K562 (cell line): ENCODE results near the gene CMTM8. TPM values are rescaled to one million over a fixed set of nuclear protein-coding genes. Genes with fewer than 3 reads are reported as not detected.

Experiments
- BACH1 ChIP-seq: fragments of 200-800 bp; sonication (Bioruptor generic); IDR thresholded peaks from 2 replicates; pipeline ENCODE4 v1.6.1; 2016; ENCODE audit warnings: missing genetic modification characterization, missing compliant biosample characterization
- CREB1 ChIP-seq, 2 experiments: sonication (generic) in 1 of 2; formaldehyde crosslinking in 1 of 2; IDR thresholded peaks; 2 replicates each; pipeline versions ENCODE4 v1.6.1 to v1.8.0; 2012 to 2022; ENCODE audit warnings: inconsistent platforms in 1 of 2, mild to moderate bottlenecking in 1 of 2, missing genetic modification reagents in 1 of 2, moderate library complexity in 1 of 2
- HOXB6 ChIP-seq: fragments of 250-450 bp; sonication (Bioruptor Pico); IDR thresholded peaks from 2 replicates; pipeline ENCODE4 v1.5.1; 2022; ENCODE audit warnings: mild to moderate bottlenecking, borderline replicate concordance
- IFI16 ChIP-seq: fragments of 250-450 bp; sonication (Bioruptor Pico); IDR thresholded peaks from 2 replicates; pipeline ENCODE4 v2.1.2; 2022; ENCODE audit warnings: mild to moderate bottlenecking, inconsistent platforms
- PHB2 ChIP-seq: fragments of 450-650 bp; IDR thresholded peaks from 2 replicates; pipeline ENCODE4 v1.6.1; 2017; ENCODE audit warnings: low read depth
- SPI1 ChIP-seq: IDR thresholded peaks from 2 replicates; pipeline ENCODE4 v1.6.1; 2011; ENCODE audit warnings: low read depth, low read length, control low read depth, borderline replicate concordance
- ZFP36 ChIP-seq: fragments of 150-350 bp; IDR thresholded peaks from 2 replicates; pipeline ENCODE4 v1.6.1; 2018; ENCODE audit warnings: low read length, low read depth; ENCODE audit not compliant: partially characterized antibody
- ZNF589 ChIP-seq: fragments of 200-800 bp; sonication (Bioruptor generic); IDR thresholded peaks from 2 replicates; pipeline ENCODE4 v1.6.1; 2016; ENCODE audit warnings: low read depth, missing genetic modification characterization, missing compliant biosample characterization
- polyA plus RNA-seq, 8 experiments: library from polyadenylated mRNA; depleted of rRNA in 4 of 8; stranded (reverse) in 5 of 8; unstranded in 3 of 8; fragments of >200 nt; fragmentation: Nextera tagmentation in 2 of 8; fragmentation: Illumina TruSeq in 1 of 8; extraction: Ambion mirVana in 2 of 8; extraction: Trizol in 1 of 8; gene quantifications; 2 replicates each; pipeline versions ENCODE4 v1.2.1 to v1.2.3, GENCODE V29; 2011 to 2014; ENCODE audit warnings: inconsistent platforms in 1 of 8, missing spikeins in 1 of 8
- total RNA-seq, 7 experiments: library from RNA; depleted of rRNA in 6 of 7; stranded (reverse); fragments of >200 nt in 6 of 7; fragmentation: Illumina TruSeq in 2 of 7; extraction: Trizol in 2 of 7; gene quantifications; 2 replicates each; pipeline versions ENCODE4 v1.2.1 to v1.2.3, GENCODE V29; 2011 to 2021; ENCODE audit warnings: low replicate concordance in 1 of 7
- TF ChIP-seq, protein P1 (sequence below): fragments of 250-450 bp; sonication (Bioruptor Pico); IDR thresholded peaks from 2 replicates; pipeline ENCODE4 v1.4.0; 2020; ENCODE audit warnings: mild to moderate bottlenecking, moderate library complexity
- TF ChIP-seq, protein P2 (sequence below): fragments of 450-650 bp; formaldehyde crosslinking; IDR thresholded peaks from 2 replicates; pipeline ENCODE4 v1.4.0; 2020; ENCODE audit warnings: mild to moderate bottlenecking, moderate library complexity

CMTM8 gene
- total and polyA plus RNA-seq, 9 of the 15 experiments (the other 6 are each of a cell fraction or from before 2014, with no cell fraction given), result not detected

DNA sequence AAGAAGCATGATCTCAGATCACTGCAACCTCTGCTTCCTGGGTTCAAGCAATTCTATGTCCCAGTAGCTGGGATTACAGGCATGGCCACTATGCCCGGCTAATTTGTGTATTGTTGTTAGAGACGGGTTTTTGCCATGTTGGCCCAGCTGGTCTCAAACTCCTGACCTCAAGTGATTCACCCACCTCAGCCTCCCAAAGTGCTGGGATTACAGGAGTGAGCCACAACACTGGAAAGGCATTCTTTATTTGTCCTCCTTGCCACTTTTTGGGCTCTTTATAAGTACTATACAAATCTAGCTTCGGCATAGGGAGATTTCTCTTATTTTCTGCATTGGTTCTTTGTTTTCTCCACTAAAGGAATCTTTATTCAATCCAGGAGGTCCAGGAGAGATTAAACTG, 18.6 kb downstream of the CMTM8 start (continued):
- TF ChIP-seq ZNF589 (CRISPR knock-in tag) (no peak), SPI1 (no peak), PHB2 (no peak), BACH1 (tag) (no peak), HOXB6 (CRISPR knock-in tag) (no peak), ZFP36 (no peak), CREB1 (IDR thresholded peaks at IDR 0.05) (no peak), CREB1 (CRISPR knock-in tag; IDR thresholded peaks at IDR 0.05) (no peak), IFI16 (no peak)
- TF ChIP-seq, protein P1, sequence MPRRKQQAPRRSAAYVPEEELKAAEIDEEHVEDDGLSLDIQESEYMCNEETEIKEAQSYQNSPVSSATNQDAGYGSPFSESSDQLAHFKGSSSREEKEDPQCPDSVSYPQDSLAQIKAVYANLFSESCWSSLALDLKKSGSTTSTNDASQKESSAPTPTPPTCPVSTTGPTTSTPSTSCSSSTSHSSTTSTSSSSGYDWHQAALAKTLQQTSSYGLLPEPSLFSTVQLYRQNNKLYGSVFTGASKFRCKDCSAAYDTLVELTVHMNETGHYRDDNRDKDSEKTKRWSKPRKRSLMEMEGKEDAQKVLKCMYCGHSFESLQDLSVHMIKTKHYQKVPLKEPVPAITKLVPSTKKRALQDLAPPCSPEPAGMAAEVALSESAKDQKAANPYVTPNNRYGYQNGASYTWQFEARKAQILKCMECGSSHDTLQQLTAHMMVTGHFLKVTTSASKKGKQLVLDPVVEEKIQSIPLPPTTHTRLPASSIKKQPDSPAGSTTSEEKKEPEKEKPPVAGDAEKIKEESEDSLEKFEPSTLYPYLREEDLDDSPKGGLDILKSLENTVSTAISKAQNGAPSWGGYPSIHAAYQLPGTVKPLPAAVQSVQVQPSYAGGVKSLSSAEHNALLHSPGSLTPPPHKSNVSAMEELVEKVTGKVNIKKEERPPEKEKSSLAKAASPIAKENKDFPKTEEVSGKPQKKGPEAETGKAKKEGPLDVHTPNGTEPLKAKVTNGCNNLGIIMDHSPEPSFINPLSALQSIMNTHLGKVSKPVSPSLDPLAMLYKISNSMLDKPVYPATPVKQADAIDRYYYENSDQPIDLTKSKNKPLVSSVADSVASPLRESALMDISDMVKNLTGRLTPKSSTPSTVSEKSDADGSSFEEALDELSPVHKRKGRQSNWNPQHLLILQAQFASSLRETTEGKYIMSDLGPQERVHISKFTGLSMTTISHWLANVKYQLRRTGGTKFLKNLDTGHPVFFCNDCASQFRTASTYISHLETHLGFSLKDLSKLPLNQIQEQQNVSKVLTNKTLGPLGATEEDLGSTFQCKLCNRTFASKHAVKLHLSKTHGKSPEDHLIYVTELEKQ (CRISPR knock-in tag), result no peak
- TF ChIP-seq, protein P2, sequence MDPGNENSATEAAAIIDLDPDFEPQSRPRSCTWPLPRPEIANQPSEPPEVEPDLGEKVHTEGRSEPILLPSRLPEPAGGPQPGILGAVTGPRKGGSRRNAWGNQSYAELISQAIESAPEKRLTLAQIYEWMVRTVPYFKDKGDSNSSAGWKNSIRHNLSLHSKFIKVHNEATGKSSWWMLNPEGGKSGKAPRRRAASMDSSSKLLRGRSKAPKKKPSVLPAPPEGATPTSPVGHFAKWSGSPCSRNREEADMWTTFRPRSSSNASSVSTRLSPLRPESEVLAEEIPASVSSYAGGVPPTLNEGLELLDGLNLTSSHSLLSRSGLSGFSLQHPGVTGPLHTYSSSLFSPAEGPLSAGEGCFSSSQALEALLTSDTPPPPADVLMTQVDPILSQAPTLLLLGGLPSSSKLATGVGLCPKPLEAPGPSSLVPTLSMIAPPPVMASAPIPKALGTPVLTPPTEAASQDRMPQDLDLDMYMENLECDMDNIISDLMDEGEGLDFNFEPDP (CRISPR knock-in tag), result no peak
